Measurements from ENCODE around the gene PODXL. TPM values are rescaled to one million over a fixed set of nuclear protein-coding genes. Genes with fewer than 3 reads are reported as not detected.

PODXL gene
- total and polyA plus RNA-seq, 2 donors (not counting 1 experiment from before 2014, with no cell fraction given) = 0.17 to 0.27 TPM

- Histone ChIP-seq H3K27ac (ENCODE audit: insufficient read depth, low read length) (no peak overlapping the region), H3K9ac (ENCODE audit: insufficient read depth, low read length) (no peak overlapping the region), H3K4me3 (replicated peaks in 1 of 4; ENCODE audit: control extremely low read depth in 1 of 4, insufficient read depth in 1 of 4, low read depth in 3 of 4, low read length in 4 of 4) (no peak overlapping the region), H3K27me3 (ENCODE audit: control insufficient read depth, insufficient read depth, low read length) (no peaks in the 10 kb centered on the region), H3K4me2 (ENCODE audit: extremely low read depth, insufficient read depth, low read length) (no peak overlapping the region), H4K20me1 (ENCODE audit: control insufficient read depth, extremely low read depth, insufficient read depth, low read length) (no peaks in the 10 kb centered on the region), H2AFZ (ENCODE audit: low read length) (no peak overlapping the region), H3K4me1 (ENCODE audit: control insufficient read depth, extremely low read depth, insufficient read depth, low read length) (no peaks in the 10 kb centered on the region), H3K9me3 (ENCODE audit: control insufficient read depth, insufficient read depth, low read depth, low read length) (no peaks in the 10 kb centered on the region), H3K36me3 (ENCODE audit: control insufficient read depth, insufficient read depth, low read length) (no peaks in the 10 kb centered on the region), H3K79me2 (ENCODE audit: control insufficient read depth, insufficient read depth, low read length) (no peaks in the 10 kb centered on the region)
- no peak for DNase-seq (ENCODE audit: low read depth in 2 of 2)
- TF ChIP-seq CTCF (conservative IDR thresholded peaks at IDR 0.05 in 1 of 2, IDR thresholded peaks at IDR 0.05 in 1 of 2; ENCODE audit: low read depth in 1 of 2, low read length in 2 of 2) = no peak
- TF ChIP-seq EZH2 (IDR thresholded peaks at IDR 0.05; ENCODE audit: low read length, missing control alignments) = no peak
Observed at GRCh38 chr7:131455001-131455400, 101.4 kb downstream of the PODXL start.

GRCh38 chr7:131454498-131454897 lies 101.9 kb downstream of the PODXL start:
- Histone ChIP-seq H3K4me1 (ENCODE audit: control insufficient read depth, extremely low read depth, insufficient read depth, low read length) (no peaks in the 10 kb centered on the region), H3K27me3 (ENCODE audit: control insufficient read depth, insufficient read depth, low read length) (no peaks in the 10 kb centered on the region), H3K9me3 (ENCODE audit: control insufficient read depth, insufficient read depth, low read depth, low read length) (no peaks in the 10 kb centered on the region), H3K36me3 (ENCODE audit: control insufficient read depth, insufficient read depth, low read length) (no peaks in the 10 kb centered on the region), H4K20me1 (ENCODE audit: control insufficient read depth, extremely low read depth, insufficient read depth, low read length) (no peaks in the 10 kb centered on the region), H2AFZ (ENCODE audit: low read length) (no peak overlapping the region), H3K4me2 (ENCODE audit: extremely low read depth, insufficient read depth, low read length) (no peak overlapping the region), H3K4me3 (replicated peaks in 1 of 4; ENCODE audit: control extremely low read depth in 1 of 4, insufficient read depth in 1 of 4, low read depth in 3 of 4, low read length in 4 of 4) (no peak overlapping the region), H3K9ac (ENCODE audit: insufficient read depth, low read length) (no peak overlapping the region), H3K27ac (ENCODE audit: insufficient read depth, low read length) (no peak overlapping the region), H3K79me2 (ENCODE audit: control insufficient read depth, insufficient read depth, low read length) (no peaks in the 10 kb centered on the region)
- TF ChIP-seq EZH2 (IDR thresholded peaks at IDR 0.05; ENCODE audit: low read length, missing control alignments) (no peak), CTCF (conservative IDR thresholded peaks at IDR 0.05 in 1 of 2, IDR thresholded peaks at IDR 0.05 in 1 of 2; ENCODE audit: low read depth in 1 of 2, low read length in 2 of 2) (no peak)
- DNase-seq (ENCODE audit: low read depth in 2 of 2) = no peak

Other genes starting within 250 kb of the PODXL start
- gene MKLN1, start 228.8 kb downstream of the PODXL start, total RNA-seq = 26.7 and 33.9 TPM in 2 replicates
- gene MKLN1, start 228.8 kb downstream of the PODXL start, polyA plus RNA-seq = 46.4 and 46.5 TPM in 2 replicates

All from fibroblast of lung (primary cell).